OCI-M1 (cell line): ENCODE measurements around the gene GPR3.
"Not testable (repeated sequence)": the region's sequence is repeated elsewhere in the genome, so short reads cannot be mapped to it uniquely, and the experiment has no call there.

ENCODE experiments used
- DNase-seq: peaks from one replicate; lab custom pipeline; 2025; lab: John Stamatoyannopoulos, UW

Gene GPR3

GRCh38 chr1:27380224-27380623, 12.2 kb upstream of the GPR3 start:
- DNase-seq = no peak

- DNase-seq = no peak
These were observed 11.4 kb upstream of the GPR3 start for GRCh38 chr1:27380766-27381733.

GRCh38 chr1:27381969-27382762, 10.3 kb upstream of the GPR3 start:
- DNase-seq = no peak

- no peak for DNase-seq
These were observed 9.3 kb upstream of the GPR3 start, which contains the start of gene CD164L2 for GRCh38 chr1:27383039-27383605. Gene CD164L2, minus strand, starts transcription at chr1:27383333. Its CDS starts 94 bp downstream, at chr1:27383239.

DNA sequence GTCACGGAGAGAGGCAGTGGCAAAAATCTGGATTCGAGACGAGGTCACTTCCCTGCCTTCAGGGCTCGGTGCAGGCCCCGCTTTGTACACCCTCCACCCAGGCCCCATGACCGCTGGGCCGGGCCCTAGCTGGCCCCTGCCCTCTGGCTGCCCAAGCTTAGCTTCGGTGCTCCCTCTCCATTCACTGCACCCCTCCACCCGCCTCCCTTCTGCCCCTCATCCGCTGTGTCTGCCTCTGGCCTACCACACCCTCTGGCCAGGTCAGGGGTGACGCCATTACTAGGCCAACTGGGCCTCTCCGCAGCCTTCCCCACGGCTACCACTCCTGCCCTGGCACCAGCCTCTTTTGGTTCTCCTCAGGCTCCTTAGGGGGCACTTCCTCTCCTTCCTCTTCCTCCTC, 8.8 kb upstream of the GPR3 start:
- DNase-seq = no peak

- DNase-seq = not testable (repeated sequence)
These were observed 7.6 kb upstream of the GPR3 start for GRCh38 chr1:27384797-27385196.

DNA sequence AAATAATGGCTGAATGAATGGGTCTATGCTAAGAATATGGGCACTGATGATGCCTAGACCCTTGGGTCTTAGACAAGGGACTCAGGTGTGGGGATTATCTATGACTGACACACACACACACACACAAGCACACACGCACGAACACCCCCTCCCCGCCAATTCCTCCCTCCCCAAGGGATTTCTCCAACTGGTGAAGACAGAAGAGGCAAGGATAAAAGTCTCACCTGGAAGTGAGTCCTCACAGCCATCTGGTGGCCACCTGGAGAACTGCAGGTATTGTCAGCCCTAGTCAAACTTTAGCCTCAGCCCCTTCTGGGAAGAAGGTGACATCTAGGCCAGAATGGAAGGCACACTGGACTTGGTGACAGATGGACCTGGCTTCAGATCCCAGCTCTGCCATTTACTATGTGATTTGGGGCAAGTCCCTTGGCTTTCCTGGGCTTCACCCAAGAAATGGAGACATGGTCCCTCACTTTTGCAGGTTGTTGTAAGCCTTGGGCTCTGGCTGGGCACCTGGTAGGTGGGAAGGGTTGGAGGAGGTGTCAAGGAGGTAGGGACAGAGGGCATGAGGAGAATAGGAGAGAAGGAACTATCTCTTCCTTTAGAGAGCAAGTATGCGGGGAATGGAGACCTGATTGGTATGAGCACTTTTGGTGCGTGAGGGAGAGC, 4.0 kb upstream of the GPR3 start:
- peak; percentile 67 for DNase-seq

GRCh38 chr1:27391511-27392095, 819 bp upstream of the GPR3 start:
- DNase-seq = peak; percentile 71

- DNase-seq = no peak
These were observed 585 bp downstream of the GPR3 start for GRCh38 chr1:27392778-27393635.

DNA sequence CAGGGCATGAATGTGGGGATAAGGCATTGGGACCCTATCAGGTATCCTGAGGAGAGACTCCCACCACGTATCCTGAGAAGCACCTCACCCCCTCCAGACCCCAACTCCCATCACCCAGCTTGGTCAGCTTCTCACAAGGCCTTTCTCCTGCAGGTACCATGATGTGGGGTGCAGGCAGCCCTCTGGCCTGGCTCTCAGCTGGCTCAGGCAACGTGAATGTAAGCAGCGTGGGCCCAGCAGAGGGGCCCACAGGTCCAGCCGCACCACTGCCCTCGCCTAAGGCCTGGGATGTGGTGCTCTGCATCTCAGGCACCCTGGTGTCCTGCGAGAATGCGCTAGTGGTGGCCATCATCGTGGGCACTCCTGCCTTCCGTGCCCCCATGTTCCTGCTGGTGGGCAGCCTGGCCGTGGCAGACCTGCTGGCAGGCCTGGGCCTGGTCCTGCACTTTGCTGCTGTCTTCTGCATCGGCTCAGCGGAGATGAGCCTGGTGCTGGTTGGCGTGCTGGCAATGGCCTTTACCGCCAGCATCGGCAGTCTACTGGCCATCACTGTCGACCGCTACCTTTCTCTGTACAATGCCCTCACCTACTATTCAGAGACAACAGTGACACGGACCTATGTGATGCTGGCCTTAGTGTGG, 1.3 kb downstream of the GPR3 start:
- DNase-seq = no peak

- DNase-seq = no peak
These were observed 1.8 kb downstream of the GPR3 start for GRCh38 chr1:27394282-27394658.

DNA sequence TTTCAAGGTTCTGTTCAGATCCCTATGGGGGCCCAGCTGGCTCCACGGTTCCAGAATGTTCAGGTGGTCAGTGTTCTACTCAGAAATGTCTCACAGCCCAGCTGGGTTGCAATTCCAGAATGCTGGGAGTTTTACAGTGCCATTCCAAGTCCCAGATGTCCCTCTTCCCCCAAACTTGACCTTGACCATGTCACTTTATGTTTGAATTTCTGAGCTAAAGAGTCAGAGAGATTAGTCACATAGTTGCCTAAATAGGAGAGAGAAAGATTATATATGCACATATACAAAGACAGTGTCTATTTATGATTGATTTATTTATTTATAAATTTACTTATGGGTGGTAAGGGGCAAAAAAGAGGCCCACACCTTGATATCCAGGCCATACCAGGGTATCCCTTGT, 2.5 kb downstream of the GPR3 start:
- no peak for DNase-seq

DNA sequence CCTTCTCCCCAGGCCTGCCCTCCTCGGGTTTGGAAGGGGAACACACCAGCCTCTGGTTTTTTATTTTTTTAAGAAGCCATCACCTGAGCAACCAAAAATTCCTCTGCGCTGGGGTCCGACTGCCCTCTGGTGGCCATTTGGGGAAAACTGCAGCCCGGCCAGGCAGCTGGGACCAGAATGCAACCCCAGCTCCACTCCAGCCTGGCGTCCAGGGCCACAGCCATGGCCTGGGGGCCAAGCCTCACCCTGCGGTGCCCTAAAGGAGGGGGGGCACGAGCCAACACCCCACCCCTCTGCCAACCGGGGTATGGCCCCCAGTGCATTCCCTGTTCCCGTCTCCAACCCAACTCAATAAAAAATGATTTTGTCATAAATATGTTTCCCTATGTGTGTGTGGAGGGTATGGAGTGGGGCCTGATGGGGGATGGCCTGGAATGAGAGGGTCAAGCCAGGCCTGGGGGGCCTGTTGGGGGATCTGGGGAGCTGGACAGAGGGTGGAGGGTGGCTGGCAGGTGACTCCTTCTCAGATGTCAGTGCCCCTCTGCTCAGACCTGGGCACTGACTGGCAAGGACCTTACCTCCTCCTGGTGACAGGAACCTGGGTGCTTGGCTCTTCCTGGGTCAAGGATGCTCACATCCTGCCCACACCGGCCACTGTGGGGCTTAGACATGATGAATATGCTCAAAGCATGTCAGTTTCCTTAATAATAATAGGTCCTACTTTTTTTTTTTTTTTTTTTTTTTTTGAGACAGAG, 3.2 kb downstream of the GPR3 start:
- peak; percentile 89 for DNase-seq

DNA sequence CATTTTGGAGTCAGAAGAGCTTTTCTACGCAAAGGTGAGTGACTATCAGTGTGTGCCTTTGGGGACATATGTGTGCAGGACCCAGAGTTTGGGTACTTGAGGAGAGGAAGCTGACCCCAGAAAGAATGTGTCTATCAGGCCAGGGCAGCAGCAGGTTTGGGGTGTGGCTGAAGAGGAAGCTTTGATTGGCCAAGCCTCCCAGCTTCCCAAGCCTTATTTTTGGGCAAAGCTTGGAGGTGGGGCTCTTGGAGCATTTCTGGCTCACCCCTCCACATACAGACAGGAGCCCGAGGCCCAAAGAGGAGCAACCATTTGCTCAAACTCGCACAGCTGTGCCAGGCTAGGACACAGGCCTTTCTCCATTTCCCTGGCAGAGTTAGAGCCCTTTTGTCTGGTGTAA, 4.7 kb downstream of the GPR3 start:
- DNase-seq = no peak

GRCh38 chr1:27397749-27398148, 5.3 kb downstream of the GPR3 start:
- no peak for DNase-seq

GRCh38 chr1:27398405-27399149, 6.2 kb downstream of the GPR3 start:
- no peak for DNase-seq

DNA sequence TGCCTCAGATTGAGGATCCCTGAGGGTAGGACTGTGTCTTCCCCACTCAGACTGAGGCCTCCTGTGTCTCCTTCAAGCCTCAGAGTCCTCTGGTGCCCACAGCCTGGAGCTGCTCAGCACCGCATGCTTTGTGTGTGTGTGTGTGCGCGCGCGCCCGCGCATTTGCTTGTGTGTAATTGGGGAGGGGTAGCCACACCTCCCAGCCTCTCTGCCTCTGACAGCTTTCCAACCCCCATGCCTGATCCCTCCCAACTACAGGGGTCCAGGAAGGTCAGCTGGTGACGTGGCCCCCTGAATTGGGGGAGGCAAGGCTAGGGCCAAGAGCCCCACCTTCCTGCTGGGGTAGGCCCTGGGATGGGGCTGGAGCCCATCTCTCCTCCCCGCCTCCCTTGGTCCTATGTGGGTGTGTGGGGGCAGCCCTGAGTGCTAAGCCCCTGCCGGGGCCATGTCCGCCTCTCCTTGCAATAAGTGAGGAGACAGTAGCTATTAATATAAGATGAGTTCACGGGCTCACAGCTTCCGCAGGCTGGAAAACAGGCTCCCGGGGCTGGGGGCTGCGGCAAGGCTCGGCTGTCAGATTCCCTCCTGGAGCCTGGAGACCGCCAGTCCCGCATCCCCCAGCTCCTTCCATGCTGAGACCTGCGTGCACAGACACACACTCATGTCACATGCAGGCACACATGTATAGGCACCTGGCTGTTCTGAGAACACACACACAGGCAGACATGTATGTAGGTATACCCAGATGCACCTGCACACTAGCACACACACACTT, 7.0 kb downstream of the GPR3 start:
- no peak for DNase-seq
